ENCODE results near the gene PCBP3. TPM values are rescaled to one million over a fixed set of nuclear protein-coding genes. Genes with fewer than 3 reads are reported as not detected.

Gene PCBP3
- total and polyA plus RNA-seq, 2 of the 8 experiments (the other 6 are each of a cell fraction or from before 2014, with no cell fraction given) = 3.5 to 6.3 TPM

GRCh38 chr21:45820171-45821091, 176.9 kb downstream of the PCBP3 start (continued):
- TF ChIP-seq KDM1A (IDR thresholded peaks at IDR 0.05; ENCODE audit: borderline replicate concordance, low read length) (no peak), TAF7 (optimal IDR thresholded peaks at IDR 0.05; ENCODE audit: borderline replicate concordance, low read depth, low read length) (no peak), SP4 (IDR thresholded peaks at IDR 0.05; ENCODE audit: low read length) (no peak), CTCF (IDR thresholded peaks at IDR 0.05; ENCODE audit: control extremely low read depth in 1 of 3, insufficient read depth in 1 of 3, low read depth in 1 of 3, low read length in 3 of 3) (peak; percentile 84 to 97 (median 90)), GABPA (IDR thresholded peaks at IDR 0.05; ENCODE audit: borderline replicate concordance, insufficient read depth, low read length) (peak; percentile 51; the same call in 1 of the 2 replicates), RAD21 (IDR thresholded peaks at IDR 0.05 in 1 of 2, conservative IDR thresholded peaks at IDR 0.05 in 1 of 2; ENCODE audit: low read depth in 2 of 2, low read length in 2 of 2) (peak; percentile 96 to 97), CREB1 (IDR thresholded peaks at IDR 0.05) (peak; percentile 83), E2F6 (IDR thresholded peaks at IDR 0.05) (no peak)
